ENCODE measurements around the gene COL5A1.

DNA sequence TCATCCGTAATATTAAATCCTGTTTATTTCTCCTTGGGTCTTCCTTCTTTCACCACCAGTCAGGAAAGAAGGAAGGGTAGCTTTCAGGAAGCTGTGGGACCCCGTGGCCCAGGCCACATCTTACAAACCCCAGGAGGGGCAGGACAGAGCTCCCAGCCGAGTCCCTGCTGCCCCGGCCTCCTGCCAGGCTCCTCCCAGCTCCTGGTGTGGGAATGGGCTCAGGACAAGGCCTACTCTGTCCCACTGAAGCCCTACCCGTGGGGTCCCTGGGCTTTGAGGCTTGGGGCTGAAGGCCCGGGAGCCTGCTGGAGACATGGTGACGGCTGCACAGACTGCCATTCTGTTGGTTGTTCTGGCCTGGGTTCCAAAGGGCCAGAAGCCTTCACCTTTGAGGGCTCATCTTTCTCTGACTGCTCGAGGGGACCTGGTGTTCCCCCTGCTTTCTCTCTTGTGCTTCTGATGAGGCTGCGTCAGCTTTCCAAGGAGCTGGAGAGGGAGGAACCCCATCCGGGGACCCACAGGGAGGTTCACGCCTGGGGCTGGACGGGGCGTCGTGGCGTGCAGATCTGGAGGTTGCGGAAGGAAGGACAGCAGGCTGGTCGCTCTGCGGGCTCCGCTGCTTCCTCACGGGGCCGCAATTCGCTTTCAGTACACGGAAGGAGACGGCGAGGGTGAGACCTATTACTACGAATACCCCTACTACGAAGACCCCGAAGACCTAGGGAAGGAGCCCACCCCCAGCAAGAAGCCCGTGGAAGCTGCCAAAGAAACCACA is 86.6 kb downstream of the COL5A1 start:
- no peak for TF ChIP-seq POLR2A (IDR thresholded peaks at IDR 0.05)
- TF ChIP-seq, protein P1, sequence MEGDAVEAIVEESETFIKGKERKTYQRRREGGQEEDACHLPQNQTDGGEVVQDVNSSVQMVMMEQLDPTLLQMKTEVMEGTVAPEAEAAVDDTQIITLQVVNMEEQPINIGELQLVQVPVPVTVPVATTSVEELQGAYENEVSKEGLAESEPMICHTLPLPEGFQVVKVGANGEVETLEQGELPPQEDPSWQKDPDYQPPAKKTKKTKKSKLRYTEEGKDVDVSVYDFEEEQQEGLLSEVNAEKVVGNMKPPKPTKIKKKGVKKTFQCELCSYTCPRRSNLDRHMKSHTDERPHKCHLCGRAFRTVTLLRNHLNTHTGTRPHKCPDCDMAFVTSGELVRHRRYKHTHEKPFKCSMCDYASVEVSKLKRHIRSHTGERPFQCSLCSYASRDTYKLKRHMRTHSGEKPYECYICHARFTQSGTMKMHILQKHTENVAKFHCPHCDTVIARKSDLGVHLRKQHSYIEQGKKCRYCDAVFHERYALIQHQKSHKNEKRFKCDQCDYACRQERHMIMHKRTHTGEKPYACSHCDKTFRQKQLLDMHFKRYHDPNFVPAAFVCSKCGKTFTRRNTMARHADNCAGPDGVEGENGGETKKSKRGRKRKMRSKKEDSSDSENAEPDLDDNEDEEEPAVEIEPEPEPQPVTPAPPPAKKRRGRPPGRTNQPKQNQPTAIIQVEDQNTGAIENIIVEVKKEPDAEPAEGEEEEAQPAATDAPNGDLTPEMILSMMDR (IDR thresholded peaks at IDR 0.05): no peak
